A204.1 (cell line): ENCODE results near the gene NENF.
"Not testable (repeated sequence)": the region's sequence is repeated elsewhere in the genome, so short reads cannot be mapped to it uniquely, and the experiment has no call there.

Experiments used
- FAIRE-seq: peaks from 2 replicates; lab custom pipeline; 2012; peaks lifted over from hg19 to GRCh38; lab: Jason Lieb, UNC

NENF gene

GRCh38 chr1:212432661-212433576 lies at the start of gene NENF:
Gene NENF (plus strand): TSS chr1:212432920. CDS start chr1:212432944, 24 bp downstream.
- FAIRE-seq, result no peak

- no peak for FAIRE-seq
Observed at GRCh38 chr1:212386029-212386428, 46.7 kb upstream of the NENF start.

DNA sequence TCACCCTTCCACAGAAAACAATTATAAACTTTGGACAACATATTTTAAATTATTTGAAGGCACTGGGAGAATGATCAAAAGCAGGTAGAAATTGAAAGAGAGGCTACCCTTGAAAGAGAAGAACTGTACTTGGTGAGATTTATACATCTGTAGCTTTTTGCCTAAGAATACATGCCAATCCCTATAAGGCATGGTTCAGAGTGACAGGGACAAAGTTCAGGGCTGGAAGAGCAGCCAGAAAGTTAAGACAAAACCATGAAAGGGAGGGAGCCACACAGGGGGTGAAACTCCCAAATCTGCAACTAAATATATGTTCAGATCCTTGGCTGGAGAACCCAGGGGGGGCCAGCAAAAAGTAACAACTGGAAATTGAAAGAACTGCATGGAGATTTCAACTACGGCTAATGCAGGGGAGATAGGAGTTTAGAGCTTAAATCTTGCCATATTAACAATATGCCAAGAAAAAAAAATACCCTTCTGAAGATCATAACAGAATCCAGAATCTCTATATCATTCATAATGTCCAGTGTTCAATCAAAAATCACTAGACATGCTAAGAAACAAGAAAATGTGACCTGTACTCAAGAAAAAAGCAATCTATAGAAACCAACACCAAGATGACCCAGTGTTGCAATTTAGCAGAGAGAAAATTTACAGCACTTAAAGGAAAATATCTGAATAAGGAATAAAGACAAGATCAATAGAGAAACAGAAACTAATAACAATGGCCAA lies 43.6 kb upstream of the NENF start:
- no peak for FAIRE-seq

- FAIRE-seq, result not testable (repeated sequence)
Observed at GRCh38 chr1:212395678-212396437, 36.9 kb upstream of the NENF start.

GRCh38 chr1:212396638-212397037 lies 36.1 kb upstream of the NENF start:
- no peak for FAIRE-seq

DNA sequence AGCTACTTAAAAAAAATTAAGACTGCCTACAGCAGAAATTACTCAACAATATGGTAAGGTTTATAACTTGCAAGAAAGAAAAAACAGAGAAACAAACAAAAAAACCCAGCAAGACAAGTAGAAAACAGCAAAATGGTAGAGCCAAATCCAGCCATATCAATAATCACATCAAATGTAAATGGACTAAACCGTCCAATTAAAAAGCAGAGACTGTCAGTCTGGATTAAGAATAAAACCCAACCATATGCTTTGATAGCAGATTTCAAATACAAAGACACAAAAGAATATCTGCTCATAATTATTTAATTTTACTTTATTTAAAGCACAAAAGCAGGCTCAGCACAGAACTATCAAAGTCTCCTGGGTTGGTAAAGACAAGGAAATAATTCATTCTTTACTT lies 35.5 kb upstream of the NENF start:
- FAIRE-seq, result no peak

- FAIRE-seq, result no peak
Observed at GRCh38 chr1:212401042-212401441, 31.7 kb upstream of the NENF start.

DNA sequence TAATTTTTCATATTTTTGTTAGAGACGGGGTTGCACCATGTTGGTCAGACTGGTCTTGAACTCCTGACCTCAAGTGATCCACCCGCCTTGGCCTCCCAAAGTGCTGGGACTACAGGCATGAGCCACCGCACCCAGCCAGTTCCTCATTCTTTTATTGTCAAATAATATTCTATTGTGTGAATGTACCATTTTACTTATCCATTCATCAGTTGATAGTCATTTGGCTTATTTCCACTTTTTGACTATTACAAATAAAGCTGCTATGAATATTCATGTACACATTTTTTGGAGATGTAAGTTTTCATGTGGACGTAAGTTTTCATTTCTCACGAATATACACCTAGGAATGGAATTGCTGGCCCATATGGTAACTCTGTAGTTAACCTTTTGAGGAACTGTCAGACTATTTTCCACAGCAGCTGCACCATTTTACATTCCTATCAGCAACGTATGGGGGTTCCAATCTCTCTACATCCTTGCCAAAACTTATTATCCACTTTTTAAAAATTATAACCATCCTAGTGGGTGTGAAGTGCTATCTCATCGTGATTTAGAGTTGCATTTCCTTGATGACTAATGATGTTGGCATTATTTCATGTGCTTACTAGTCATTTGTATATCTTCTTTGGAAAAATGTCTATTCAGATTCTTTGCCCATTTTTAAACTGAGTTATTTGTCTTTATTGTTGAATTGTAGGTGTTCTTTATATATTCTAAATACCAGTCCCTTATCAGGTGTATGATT lies 30.7 kb upstream of the NENF start:
- FAIRE-seq, result no peak

- no peak for FAIRE-seq
Observed at GRCh38 chr1:212402666-212403321, 29.9 kb upstream of the NENF start.

DNA sequence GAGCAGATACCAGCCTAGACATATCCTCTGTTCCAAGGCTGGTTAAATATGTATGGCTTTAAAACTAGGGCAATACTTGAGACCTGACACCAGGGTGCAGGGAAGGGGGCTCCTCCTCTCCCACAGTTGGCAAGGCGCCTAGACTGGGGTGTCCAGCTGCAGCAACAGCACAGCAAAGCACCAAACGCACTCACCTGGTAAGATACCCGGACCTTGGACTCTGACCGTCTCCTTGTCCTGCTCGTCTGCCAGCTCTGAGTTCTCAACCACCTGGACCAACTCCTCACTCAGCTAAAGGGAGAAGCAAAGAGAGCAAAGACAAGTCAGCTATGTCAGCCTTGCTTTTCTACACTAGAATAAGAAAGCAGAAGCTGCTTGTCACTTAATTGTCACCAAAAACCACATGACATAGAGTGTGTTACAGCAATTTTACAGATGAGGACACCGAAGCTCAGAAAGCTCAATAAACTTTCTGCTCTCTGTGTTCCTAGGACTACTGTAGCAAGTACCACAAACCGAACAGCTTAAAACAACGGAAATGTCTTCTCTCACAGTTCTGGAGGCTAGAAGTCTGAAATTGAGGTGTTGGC lies 22.4 kb upstream of the NENF start:
- FAIRE-seq, result no peak

GRCh38 chr1:212412374-212412773 lies 20.3 kb upstream of the NENF start:
- no peak for FAIRE-seq

GRCh38 chr1:212413902-212414327 lies 18.8 kb upstream of the NENF start:
- FAIRE-seq, result no peak

GRCh38 chr1:212414328-212415106 lies 18.2 kb upstream of the NENF start, which contains the start of gene PACC1:
Gene PACC1 (minus strand): TSS chr1:212414886. CDS start chr1:212414757, 129 bp downstream.
- no peak for FAIRE-seq

DNA sequence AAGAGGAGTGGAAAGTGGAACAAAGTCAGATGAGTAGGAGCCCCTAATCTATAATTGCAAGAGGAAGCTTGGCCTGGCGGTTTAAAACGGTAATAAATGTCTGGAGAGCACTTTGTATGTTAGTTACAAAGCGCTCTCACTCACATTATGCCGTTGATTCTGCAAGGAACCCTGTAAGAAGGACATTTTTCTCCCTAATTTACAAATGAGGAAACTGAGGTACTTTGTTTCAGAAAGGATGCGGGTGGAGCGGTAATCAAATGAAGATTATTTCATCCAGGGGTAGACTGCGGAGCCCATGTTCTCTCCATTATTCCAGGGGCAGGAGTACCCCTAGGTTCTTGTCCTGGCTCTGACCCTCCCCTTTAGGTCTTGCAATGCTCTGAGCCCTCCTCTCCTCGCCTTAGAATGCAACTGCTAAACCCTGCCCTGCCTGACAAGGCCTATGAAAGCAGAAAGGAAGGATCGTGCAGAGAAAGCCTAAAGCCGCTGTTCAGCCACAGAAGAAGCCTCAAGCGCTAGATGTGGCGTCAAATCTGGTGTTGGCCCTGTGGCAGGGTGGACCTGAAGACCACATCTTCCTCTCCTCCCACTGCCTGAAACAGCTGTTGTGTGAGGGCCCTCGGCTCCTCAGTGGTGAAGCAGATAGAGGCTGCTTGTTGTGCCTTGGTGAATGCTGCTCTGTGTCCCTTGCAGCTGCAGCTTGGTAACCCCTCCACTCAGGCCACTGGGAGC lies 17.4 kb upstream of the NENF start:
- no peak for FAIRE-seq

- FAIRE-seq, result no peak
Observed at GRCh38 chr1:212421165-212421564, 11.6 kb upstream of the NENF start.

DNA sequence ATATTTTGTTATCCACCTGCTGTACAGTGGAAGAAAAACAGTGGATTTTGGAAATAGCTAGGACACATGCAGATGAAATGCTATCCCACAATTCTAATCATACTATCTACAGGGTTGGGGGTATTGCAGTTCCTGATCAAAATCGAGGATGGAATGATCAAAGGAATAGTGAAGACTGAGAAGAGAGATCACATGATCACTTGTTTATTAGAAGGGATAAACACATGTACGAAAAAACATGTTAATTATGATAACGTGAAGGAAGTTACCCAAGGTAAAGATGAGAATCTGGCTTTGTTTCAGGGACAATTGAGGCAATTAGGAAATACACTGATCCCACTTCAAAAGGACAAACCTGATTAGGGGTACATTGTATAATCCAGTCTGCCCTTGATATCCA lies 8.8 kb upstream of the NENF start:
- FAIRE-seq, result no peak

DNA sequence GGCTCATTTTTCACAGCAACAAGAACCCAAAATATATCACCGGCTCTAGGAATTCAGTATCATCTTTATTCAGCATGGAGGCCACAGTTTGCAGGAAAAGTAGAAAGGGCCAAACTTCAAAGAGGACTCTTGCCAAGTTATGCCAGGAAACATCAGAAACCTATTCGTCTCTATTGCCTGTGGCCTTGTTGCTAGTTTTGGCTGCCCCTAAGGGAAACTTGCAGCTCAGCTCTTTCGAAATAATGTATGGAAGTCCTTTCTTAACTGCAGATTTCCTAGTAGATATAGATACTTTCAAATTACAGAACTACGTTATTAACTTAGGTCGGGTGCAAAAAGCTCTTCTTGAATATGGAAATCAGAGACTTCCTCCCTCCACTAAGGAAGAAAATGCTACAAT lies 4.2 kb upstream of the NENF start:
- no peak for FAIRE-seq

DNA sequence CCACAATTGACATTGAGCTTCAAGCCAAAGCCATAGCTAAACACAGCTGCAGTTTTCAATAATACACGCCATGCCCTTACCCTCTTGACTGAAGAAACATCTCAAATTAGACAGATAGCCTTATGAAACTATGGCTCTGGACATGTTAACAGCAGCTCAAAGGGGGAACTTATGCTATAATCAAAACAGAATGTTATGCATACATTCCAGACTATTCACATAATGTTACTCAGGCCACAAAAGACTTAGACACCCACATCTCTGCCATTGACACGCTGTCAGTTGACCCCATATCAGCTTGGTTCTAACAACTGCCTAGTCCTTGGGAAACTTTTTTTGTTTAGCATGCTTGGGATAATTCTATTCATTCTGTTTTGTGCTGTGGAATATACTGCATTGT lies 2.3 kb upstream of the NENF start:
- no peak for FAIRE-seq

DNA sequence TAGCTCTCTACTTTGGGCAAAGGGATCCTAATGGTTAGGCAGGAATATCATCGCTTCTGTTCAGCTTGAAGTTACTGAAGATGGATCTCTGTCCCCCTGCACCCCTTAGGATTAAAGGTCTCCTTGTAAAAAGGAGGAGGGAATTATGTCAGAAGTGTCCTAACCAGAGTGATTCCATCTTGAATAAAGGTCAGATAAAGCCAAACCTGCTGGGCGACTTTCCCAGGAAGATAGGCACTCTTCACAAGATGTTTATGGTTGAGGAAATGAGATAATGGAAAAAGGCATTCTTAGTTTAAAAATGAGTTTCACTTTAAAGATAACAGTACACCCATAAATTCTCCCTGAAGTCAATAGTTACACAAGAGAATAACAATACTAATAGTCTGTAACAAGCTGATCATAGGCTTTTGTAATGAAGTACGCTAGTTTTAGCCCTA lies 1.7 kb upstream of the NENF start:
- FAIRE-seq, result no peak
